NB4 (cell line): ENCODE data around the gene TGM3.
"Not testable (repeated sequence)": the region's sequence is repeated elsewhere in the genome, so short reads cannot be mapped to it uniquely, and the experiment has no call there.

Experiments used
- DNase-seq: peaks from one replicate; pipeline ENCODE4 v3.0.0; 2010; ENCODE audit warnings: low read depth
- H3K4me3 ChIP-seq: one replicate; pipeline ENCODE4 v1.5.1; 2011; ENCODE audit warnings: mild to moderate bottlenecking, low read depth, low read length, moderate library complexity
- CTCF ChIP-seq: IDR thresholded peaks from one replicate; pipeline ENCODE4 v1.5.1; 2012; ENCODE audit warnings: low read depth, low read length
- MAX ChIP-seq: IDR thresholded peaks from 2 replicates; pipeline ENCODE4 v1.6.1; 2011; ENCODE audit warnings: low read depth, low read length
- MYC ChIP-seq: IDR thresholded peaks from 2 replicates; pipeline ENCODE4 v1.6.1; 2011; ENCODE audit warnings: low read depth, low read length
- POLR2A ChIP-seq: IDR thresholded peaks from 2 replicates; pipeline ENCODE4 v1.6.1; 2011; ENCODE audit warnings: mild to moderate bottlenecking; ENCODE audit not compliant: insufficient read length; ENCODE audit errors: extremely low read depth

The TGM3 gene

GRCh38 chr20:2261629-2262028 is 34.2 kb upstream of the TGM3 start:
- TF ChIP-seq CTCF (no peak), MAX (no peak), MYC (no peak), POLR2A (no peak)
- no peak for DNase-seq
- no peak overlapping the region for H3K4me3 ChIP-seq

GRCh38 chr20:2264118-2264517 is 31.7 kb upstream of the TGM3 start:
- H3K4me3 ChIP-seq, result no peak overlapping the region
- DNase-seq, result no peak
- no peak for TF ChIP-seq CTCF
- TF ChIP-seq MAX, result no peak
- TF ChIP-seq MYC, result no peak
- no peak for TF ChIP-seq POLR2A

GRCh38 chr20:2264621-2265374 is 31.0 kb upstream of the TGM3 start:
- H3K4me3 ChIP-seq, DNase-seq: not testable (repeated sequence)

- no peak for DNase-seq
- no peak overlapping the region for H3K4me3 ChIP-seq
- TF ChIP-seq POLR2A (no peak), MYC (no peak), CTCF (no peak), MAX (no peak)
These were observed 22.0 kb upstream of the TGM3 start for GRCh38 chr20:2273634-2274302.

- no peak overlapping the region for H3K4me3 ChIP-seq
- TF ChIP-seq MYC, result no peak
- no peak for DNase-seq
These were observed 19.8 kb upstream of the TGM3 start for GRCh38 chr20:2276015-2276414.

GRCh38 chr20:2279253-2279779 is 16.5 kb upstream of the TGM3 start:
- TF ChIP-seq MYC (no peak), CTCF (no peak), MAX (no peak), POLR2A (no peak)
- H3K4me3 ChIP-seq, result no peak overlapping the region
- no peak for DNase-seq

- TF ChIP-seq MAX (no peak), MYC (no peak), POLR2A (no peak), CTCF (no peak)
- H3K4me3 ChIP-seq, result no peak overlapping the region
- no peak for DNase-seq
These were observed 15.7 kb upstream of the TGM3 start for GRCh38 chr20:2280082-2280481.
